SK-N-SH (cell line): ENCODE results near the gene NRP2. TPM values are rescaled to one million over a fixed set of nuclear protein-coding genes. Genes with fewer than 3 reads are reported as not detected.

Experiments used
- CTCF ChIA-PET: fragments of 300-600, 350-600 bp; formaldehyde crosslinking; extraction: SDS; loops from one replicate; lab custom pipeline; 2021; lab: Yijun Ruan, JAX
- POLR2A ChIA-PET: fragments of 350-600 bp; sonication (Branson Sonifier 250); formaldehyde crosslinking; extraction: SDS; loops from one replicate; lab custom pipeline; 2020; ENCODE audit warnings: antibody characterized with exemption, inconsistent platforms; lab: Yijun Ruan, JAX
- DNase-seq: peaks from one replicate; pipeline ENCODE4 v3.0.0; 2012
- H2AFZ ChIP-seq: fragments of 200-600 bp; sonication (generic); 2 replicates; pipeline ENCODE4 v1.8.1; 2016; ENCODE audit warnings: antibody characterized with exemption, mild to moderate bottlenecking, low read depth
- H3F3A ChIP-seq: fragments of 200-600 bp; sonication (generic); replicated peaks from 2 replicates; pipeline ENCODE3; 2016; ENCODE audit warnings: antibody characterized with exemption, mild to moderate bottlenecking; ENCODE audit not compliant: insufficient read depth
- H3K27ac ChIP-seq, 2 experiments: fragments of 200-500 bp in 1 of 2; fragments of 200-600 bp in 1 of 2; sonication (Bioruptor generic) in 1 of 2; sonication (generic), shearing (Covaris generic) in 1 of 2; 2 replicates each; pipeline versions ENCODE4 v1.5.1 to v1.6.1; 2014 to 2016; ENCODE audit warnings: low read depth in 2 of 2, inconsistent platforms in 1 of 2, low read length in 1 of 2, mild to moderate bottlenecking in 1 of 2, mixed read lengths in 1 of 2
- H3K27me3 ChIP-seq: fragments of 200-600 bp; sonication (generic), shearing (Covaris generic); 2 replicates; pipeline ENCODE4 v1.6.1; 2016; ENCODE audit warnings: mixed run types; ENCODE audit not compliant: insufficient read depth
- H3K36me3 ChIP-seq, 2 experiments: fragments of 200-500 bp in 1 of 2; fragments of 200-600 bp in 1 of 2; sonication (Bioruptor generic) in 1 of 2; sonication (generic) in 1 of 2; replicated peaks in 1 of 2; 2 replicates each; pipeline versions ENCODE3 to v1.5.1; 2014 to 2016; ENCODE audit warnings: low read length in 1 of 2, mild to moderate bottlenecking in 1 of 2; ENCODE audit not compliant: insufficient read depth in 2 of 2, control insufficient read depth in 1 of 2
- H3K4me1 ChIP-seq, 2 experiments: fragments of 200-500 bp in 1 of 2; fragments of 200-600 bp in 1 of 2; sonication (Bioruptor generic) in 1 of 2; sonication (generic), shearing (Covaris generic) in 1 of 2; 2 replicates each; pipeline versions ENCODE4 v1.5.1 to v1.6.1; 2014 to 2016; ENCODE audit warnings: low read depth in 1 of 2, low read length in 1 of 2, mixed run types in 1 of 2; ENCODE audit not compliant: insufficient read depth in 2 of 2, control insufficient read depth in 1 of 2
- H3K4me2 ChIP-seq: fragments of 200-600 bp; sonication (generic), shearing (Covaris generic); 2 replicates; pipeline ENCODE4 v1.6.1; 2017; ENCODE audit warnings: mixed run types
- H3K4me3 ChIP-seq, 2 experiments: fragments of 200-500 bp in 1 of 2; fragments of 200-600 bp in 1 of 2; sonication (Bioruptor generic) in 1 of 2; sonication (generic), shearing (Covaris generic) in 1 of 2; 2 replicates each; pipeline versions ENCODE4 v1.5.1 to v1.8.1; 2014 to 2016; ENCODE audit warnings: low read depth in 2 of 2, inconsistent platforms in 1 of 2, low read length in 1 of 2, mild to moderate bottlenecking in 1 of 2, mixed read lengths in 1 of 2, moderate library complexity in 1 of 2
- H3K79me2 ChIP-seq: fragments of 200-600 bp; sonication (generic); 2 replicates; pipeline ENCODE4 v1.8.1; 2017; ENCODE audit warnings: mild to moderate bottlenecking; ENCODE audit not compliant: insufficient read depth
- H3K9ac ChIP-seq: fragments of 200-600 bp; sonication (generic); 2 replicates; pipeline ENCODE4 v1.6.1; 2017; ENCODE audit warnings: mixed run types
- H3K9me2 ChIP-seq: fragments of 200-600 bp; sonication (generic); 2 replicates; pipeline ENCODE4 v1.6.1; 2017; ENCODE audit warnings: mixed run types
- H3K9me3 ChIP-seq: fragments of 200-600 bp; sonication (generic); 2 replicates; pipeline ENCODE4 v1.6.1; 2017; ENCODE audit warnings: mixed run types, mild to moderate bottlenecking, moderate library complexity
- H4K20me1 ChIP-seq: fragments of 200-600 bp; sonication (generic); 2 replicates; pipeline ENCODE4 v1.6.1; 2017; ENCODE audit warnings: mild to moderate bottlenecking, mixed run types; ENCODE audit not compliant: insufficient read depth
- CHD2 ChIP-seq: fragments of 150-350 bp; IDR thresholded peaks from 2 replicates; pipeline ENCODE4 v1.6.1; 2018; ENCODE audit warnings: low read length; ENCODE audit not compliant: partially characterized antibody
- EZH2phosphoT487 ChIP-seq: fragments of 200-600 bp; sonication (generic); IDR thresholded peaks from 2 replicates; pipeline ENCODE4 v1.6.1; 2017; ENCODE audit warnings: low read depth, mixed run types, mild to moderate bottlenecking, antibody characterized with exemption, moderate library complexity, borderline replicate concordance
- FOSL2 ChIP-seq: IDR thresholded peaks from 2 replicates; pipeline ENCODE4 v1.4.0; 2012; ENCODE audit warnings: low read depth, mild to moderate bottlenecking, moderate library complexity, borderline replicate concordance
- MXI1 ChIP-seq: IDR thresholded peaks from 2 replicates; pipeline ENCODE4 v1.6.1; 2012; ENCODE audit warnings: mild to moderate bottlenecking, low read depth, low read length, improper control_type of control experiment
- NFIC ChIP-seq: IDR thresholded peaks from 2 replicates; pipeline ENCODE4 v1.4.0; 2012; ENCODE audit warnings: borderline replicate concordance
- PBX3 ChIP-seq: IDR thresholded peaks from 2 replicates; pipeline ENCODE4; 2012
- POLR2AphosphoS5 ChIP-seq: IDR thresholded peaks from 2 replicates; pipeline ENCODE4 v1.6.1; 2012; ENCODE audit warnings: low read depth, low read length
- RFX5 ChIP-seq: IDR thresholded peaks from 2 replicates; pipeline ENCODE4 v1.6.1; 2012; ENCODE audit warnings: mild to moderate bottlenecking, improper control_type of control experiment, low read length
- RXRA ChIP-seq: IDR thresholded peaks from 2 replicates; pipeline ENCODE4 v1.4.0; 2012; ENCODE audit warnings: low read depth, mild to moderate bottlenecking, borderline replicate concordance
- SMC3 ChIP-seq: IDR thresholded peaks from 2 replicates; pipeline ENCODE4 v1.6.1; 2012; ENCODE audit warnings: low read depth, low read length, improper control_type of control experiment
- TAF1 ChIP-seq: IDR thresholded peaks from 2 replicates; pipeline ENCODE4 v1.6.1; 2012; ENCODE audit warnings: low read depth, mild to moderate bottlenecking, low read length, moderate library complexity, borderline replicate concordance
- TEAD4 ChIP-seq: IDR thresholded peaks from 2 replicates; pipeline ENCODE4 v1.4.0; 2012; ENCODE audit warnings: mild to moderate bottlenecking, borderline replicate concordance; ENCODE audit not compliant: insufficient read depth
- USF2 ChIP-seq: fragments of 150-350 bp; IDR thresholded peaks from 2 replicates; pipeline ENCODE4 v1.6.1; 2017; ENCODE audit warnings: antibody characterized with exemption, low read length, low read depth, borderline replicate concordance
- WGBS: methylation state at CpG from one replicate; pipeline ENCODE4 v1.1.6; 2017; ENCODE audit warnings: low lambda C conversion rate; 5-methylcytosine and 5-hydroxymethylcytosine counted together
- polyA plus RNA-seq, 3 experiments: library from polyadenylated mRNA; depleted of rRNA; stranded (reverse); fragments of >200 nt; gene quantifications; 2 replicates each; pipeline ENCODE4 v1.2.3, GENCODE V29; 2012
- TF ChIP-seq, protein P1 (sequence below): IDR thresholded peaks from 2 replicates; pipeline ENCODE4 v1.4.0; 2012; ENCODE audit warnings: low read depth
- TF ChIP-seq, protein P2 (sequence below): IDR thresholded peaks from 2 replicates; pipeline ENCODE4 v1.4.0; 2012; ENCODE audit warnings: low read depth, borderline replicate concordance
- TF ChIP-seq, protein P3 (sequence below): IDR thresholded peaks from 2 replicates; pipeline ENCODE4 v1.6.1; 2012; ENCODE audit warnings: mild to moderate bottlenecking, low read depth, low read length, moderate library complexity
- TF ChIP-seq, protein P4 (sequence below): fragments of 150-350 bp; IDR thresholded peaks from 2 replicates; pipeline ENCODE4 v1.6.1; 2016; ENCODE audit warnings: mild to moderate bottlenecking, low read depth, low read length

Gene NRP2
- polyA plus RNA-seq, 1 of the 3 experiments (the other 2 are of a cell fraction) = 68.8 TPM

- ChIA-PET POLR2A (interaction anchor here (0.9 to 1.0 kb wide), 2 partner anchors 13 to 94 kb away, joined by 3 to 4 read pairs; no protein-coding TSS in a partner anchor), CTCF (interaction anchor here (0.6 to 4.3 kb wide), 4 partner anchors 15 to 165 kb away, joined by 3 to 31 read pairs (median 3); no protein-coding TSS in a partner anchor)
- H3F3A ChIP-seq = peaks cover 10% of the 10 kb centered on the region
- no peaks in the 10 kb centered on the region for H4K20me1 ChIP-seq
- H3K9ac ChIP-seq = no peak overlapping the region
- H3K27ac ChIP-seq = no peak overlapping the region
- no peak overlapping the region for H2AFZ ChIP-seq
- H3K9me3 ChIP-seq = no peaks in the 10 kb centered on the region
- no peak overlapping the region for H3K4me3 ChIP-seq
- DNase-seq = no peak
- H3K4me2 ChIP-seq = no peak overlapping the region
- no peaks in the 10 kb centered on the region for H3K79me2 ChIP-seq
- H3K9me2 ChIP-seq = no peaks in the 10 kb centered on the region
- 99% methylated on average over 4 of the region's 4 CpGs for WGBS
- H3K4me1 ChIP-seq = peaks cover 8 to 23% of the 10 kb centered on the region in 2 experiments; a peak in 3 of 4 replicates
- no peak for TF ChIP-seq USF2
- no peak for TF ChIP-seq RXRA
- TF ChIP-seq CHD2 = no peak
- TF ChIP-seq TAF1 = no peak
- TF ChIP-seq POLR2AphosphoS5 = no peak
- TF ChIP-seq, protein P1, sequence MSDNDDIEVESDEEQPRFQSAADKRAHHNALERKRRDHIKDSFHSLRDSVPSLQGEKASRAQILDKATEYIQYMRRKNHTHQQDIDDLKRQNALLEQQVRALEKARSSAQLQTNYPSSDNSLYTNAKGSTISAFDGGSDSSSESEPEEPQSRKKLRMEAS = no peak
- TF ChIP-seq FOSL2 = no peak
- no peak for TF ChIP-seq RFX5
- TF ChIP-seq MXI1 = no peak
- TF ChIP-seq, protein P2, sequence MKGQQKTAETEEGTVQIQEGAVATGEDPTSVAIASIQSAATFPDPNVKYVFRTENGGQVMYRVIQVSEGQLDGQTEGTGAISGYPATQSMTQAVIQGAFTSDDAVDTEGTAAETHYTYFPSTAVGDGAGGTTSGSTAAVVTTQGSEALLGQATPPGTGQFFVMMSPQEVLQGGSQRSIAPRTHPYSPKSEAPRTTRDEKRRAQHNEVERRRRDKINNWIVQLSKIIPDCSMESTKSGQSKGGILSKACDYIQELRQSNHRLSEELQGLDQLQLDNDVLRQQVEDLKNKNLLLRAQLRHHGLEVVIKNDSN = no peak
- no peak for TF ChIP-seq TEAD4
- TF ChIP-seq EZH2phosphoT487 = no peak
- H3K27me3 ChIP-seq = no peaks in the 10 kb centered on the region
- H3K36me3 ChIP-seq = peaks cover 17 to 31% of the 10 kb centered on the region in 2 experiments
These were observed 77.0 kb downstream of the NRP2 start for GRCh38 chr2:205759257-205759656.

DNA sequence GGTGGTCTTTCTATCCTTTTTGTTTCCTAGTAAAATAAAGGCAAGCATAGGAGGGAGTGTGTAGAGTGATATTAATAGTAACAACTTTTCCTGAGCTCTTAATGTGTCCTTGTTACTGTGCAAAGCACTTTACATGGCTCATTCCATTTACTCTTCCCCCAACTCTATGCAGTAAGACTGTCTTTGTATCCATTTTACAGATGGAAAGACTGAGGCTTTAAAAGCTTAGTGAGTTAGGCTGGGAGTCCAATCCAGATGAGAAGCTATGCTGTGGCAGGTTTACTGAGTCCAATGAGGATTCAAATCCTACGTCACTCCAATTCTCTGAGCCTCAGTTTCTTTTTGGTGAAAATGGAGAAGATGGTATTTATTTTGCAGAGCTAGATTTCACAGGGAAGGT is 77.4 kb downstream of the NRP2 start:
- Histone ChIP-seq H3K9ac (no peak overlapping the region), H3K4me2 (no peak overlapping the region), H3K36me3 (peaks cover 17 to 31% of the 10 kb centered on the region in 2 experiments), H3K4me3 (no peak overlapping the region), H2AFZ (no peak overlapping the region), H3F3A (peaks cover 10% of the 10 kb centered on the region), H3K9me2 (no peaks in the 10 kb centered on the region), H3K4me1 (peaks cover 8 to 25% of the 10 kb centered on the region in 2 experiments; a peak in 3 of 4 replicates), H3K27ac (no peak overlapping the region), H3K9me3 (no peaks in the 10 kb centered on the region), H4K20me1 (no peaks in the 10 kb centered on the region), H3K27me3 (no peaks in the 10 kb centered on the region), H3K79me2 (no peaks in the 10 kb centered on the region)
- WGBS = 93% methylated on average over 1 of the region's 1 CpG
- POLR2A ChIA-PET = interaction anchor here (0.9 to 1.0 kb wide), 2 partner anchors 13 to 77 kb away, joined by 3 to 4 read pairs; partner anchors contain the start of gene NRP2
- CTCF ChIA-PET = interaction anchor here (0.6 to 4.3 kb wide), 3 partner anchors 84 to 165 kb away, joined by 3 to 31 read pairs (median 3); no protein-coding TSS in a partner anchor
- no peak for DNase-seq
- TF ChIP-seq, protein P3, sequence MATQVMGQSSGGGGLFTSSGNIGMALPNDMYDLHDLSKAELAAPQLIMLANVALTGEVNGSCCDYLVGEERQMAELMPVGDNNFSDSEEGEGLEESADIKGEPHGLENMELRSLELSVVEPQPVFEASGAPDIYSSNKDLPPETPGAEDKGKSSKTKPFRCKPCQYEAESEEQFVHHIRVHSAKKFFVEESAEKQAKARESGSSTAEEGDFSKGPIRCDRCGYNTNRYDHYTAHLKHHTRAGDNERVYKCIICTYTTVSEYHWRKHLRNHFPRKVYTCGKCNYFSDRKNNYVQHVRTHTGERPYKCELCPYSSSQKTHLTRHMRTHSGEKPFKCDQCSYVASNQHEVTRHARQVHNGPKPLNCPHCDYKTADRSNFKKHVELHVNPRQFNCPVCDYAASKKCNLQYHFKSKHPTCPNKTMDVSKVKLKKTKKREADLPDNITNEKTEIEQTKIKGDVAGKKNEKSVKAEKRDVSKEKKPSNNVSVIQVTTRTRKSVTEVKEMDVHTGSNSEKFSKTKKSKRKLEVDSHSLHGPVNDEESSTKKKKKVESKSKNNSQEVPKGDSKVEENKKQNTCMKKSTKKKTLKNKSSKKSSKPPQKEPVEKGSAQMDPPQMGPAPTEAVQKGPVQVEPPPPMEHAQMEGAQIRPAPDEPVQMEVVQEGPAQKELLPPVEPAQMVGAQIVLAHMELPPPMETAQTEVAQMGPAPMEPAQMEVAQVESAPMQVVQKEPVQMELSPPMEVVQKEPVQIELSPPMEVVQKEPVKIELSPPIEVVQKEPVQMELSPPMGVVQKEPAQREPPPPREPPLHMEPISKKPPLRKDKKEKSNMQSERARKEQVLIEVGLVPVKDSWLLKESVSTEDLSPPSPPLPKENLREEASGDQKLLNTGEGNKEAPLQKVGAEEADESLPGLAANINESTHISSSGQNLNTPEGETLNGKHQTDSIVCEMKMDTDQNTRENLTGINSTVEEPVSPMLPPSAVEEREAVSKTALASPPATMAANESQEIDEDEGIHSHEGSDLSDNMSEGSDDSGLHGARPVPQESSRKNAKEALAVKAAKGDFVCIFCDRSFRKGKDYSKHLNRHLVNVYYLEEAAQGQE = no peak
- TF ChIP-seq NFIC = no peak
- TF ChIP-seq, protein P4, sequence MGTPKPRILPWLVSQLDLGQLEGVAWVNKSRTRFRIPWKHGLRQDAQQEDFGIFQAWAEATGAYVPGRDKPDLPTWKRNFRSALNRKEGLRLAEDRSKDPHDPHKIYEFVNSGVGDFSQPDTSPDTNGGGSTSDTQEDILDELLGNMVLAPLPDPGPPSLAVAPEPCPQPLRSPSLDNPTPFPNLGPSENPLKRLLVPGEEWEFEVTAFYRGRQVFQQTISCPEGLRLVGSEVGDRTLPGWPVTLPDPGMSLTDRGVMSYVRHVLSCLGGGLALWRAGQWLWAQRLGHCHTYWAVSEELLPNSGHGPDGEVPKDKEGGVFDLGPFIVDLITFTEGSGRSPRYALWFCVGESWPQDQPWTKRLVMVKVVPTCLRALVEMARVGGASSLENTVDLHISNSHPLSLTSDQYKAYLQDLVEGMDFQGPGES = no peak
- TF ChIP-seq, protein P2 = no peak
- no peak for TF ChIP-seq PBX3
- TF ChIP-seq SMC3 = no peak
- no peak for TF ChIP-seq RFX5
- TF ChIP-seq TAF1 = no peak
